GM12891 (cell line): ENCODE results near the gene DAPP1.

ENCODE experiments used
- POLR2A ChIP-seq: IDR thresholded peaks from 2 replicates; pipeline ENCODE4 v1.6.1; 2011; ENCODE audit warnings: low read depth, low read length, control low read depth
- TAF1 ChIP-seq: IDR thresholded peaks from 2 replicates; pipeline ENCODE4 v1.6.1; 2011; ENCODE audit warnings: low read depth, low read length, control low read depth

- TF ChIP-seq POLR2A: no peak
- TF ChIP-seq TAF1: no peak
These were observed 15.5 kb upstream of the DAPP1 start for GRCh38 chr4:99801005-99801699.
